Choroid plexus epithelial cell (primary cell): ENCODE measurements around the gene ALG2.

ENCODE experiments used
- DNase-seq: peaks from one replicate; pipeline ENCODE4 v3.0.0-alpha.2; 2010; ENCODE audit warnings: low read depth
- H3K4me3 ChIP-seq: 2 replicates; pipeline ENCODE4 v1.5.1; 2011; ENCODE audit warnings: low read depth, mild to moderate bottlenecking, control low read depth, low read length, moderate library complexity
- TF ChIP-seq, protein P1 (sequence below): conservative IDR thresholded peaks from 2 replicates; pipeline ENCODE4 v1.5.1; 2011; ENCODE audit warnings: low read depth, mild to moderate bottlenecking, control low read depth, inconsistent platforms, low read length, moderate library complexity

Gene ALG2, protein sequence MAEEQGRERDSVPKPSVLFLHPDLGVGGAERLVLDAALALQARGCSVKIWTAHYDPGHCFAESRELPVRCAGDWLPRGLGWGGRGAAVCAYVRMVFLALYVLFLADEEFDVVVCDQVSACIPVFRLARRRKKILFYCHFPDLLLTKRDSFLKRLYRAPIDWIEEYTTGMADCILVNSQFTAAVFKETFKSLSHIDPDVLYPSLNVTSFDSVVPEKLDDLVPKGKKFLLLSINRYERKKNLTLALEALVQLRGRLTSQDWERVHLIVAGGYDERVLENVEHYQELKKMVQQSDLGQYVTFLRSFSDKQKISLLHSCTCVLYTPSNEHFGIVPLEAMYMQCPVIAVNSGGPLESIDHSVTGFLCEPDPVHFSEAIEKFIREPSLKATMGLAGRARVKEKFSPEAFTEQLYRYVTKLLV

DNA sequence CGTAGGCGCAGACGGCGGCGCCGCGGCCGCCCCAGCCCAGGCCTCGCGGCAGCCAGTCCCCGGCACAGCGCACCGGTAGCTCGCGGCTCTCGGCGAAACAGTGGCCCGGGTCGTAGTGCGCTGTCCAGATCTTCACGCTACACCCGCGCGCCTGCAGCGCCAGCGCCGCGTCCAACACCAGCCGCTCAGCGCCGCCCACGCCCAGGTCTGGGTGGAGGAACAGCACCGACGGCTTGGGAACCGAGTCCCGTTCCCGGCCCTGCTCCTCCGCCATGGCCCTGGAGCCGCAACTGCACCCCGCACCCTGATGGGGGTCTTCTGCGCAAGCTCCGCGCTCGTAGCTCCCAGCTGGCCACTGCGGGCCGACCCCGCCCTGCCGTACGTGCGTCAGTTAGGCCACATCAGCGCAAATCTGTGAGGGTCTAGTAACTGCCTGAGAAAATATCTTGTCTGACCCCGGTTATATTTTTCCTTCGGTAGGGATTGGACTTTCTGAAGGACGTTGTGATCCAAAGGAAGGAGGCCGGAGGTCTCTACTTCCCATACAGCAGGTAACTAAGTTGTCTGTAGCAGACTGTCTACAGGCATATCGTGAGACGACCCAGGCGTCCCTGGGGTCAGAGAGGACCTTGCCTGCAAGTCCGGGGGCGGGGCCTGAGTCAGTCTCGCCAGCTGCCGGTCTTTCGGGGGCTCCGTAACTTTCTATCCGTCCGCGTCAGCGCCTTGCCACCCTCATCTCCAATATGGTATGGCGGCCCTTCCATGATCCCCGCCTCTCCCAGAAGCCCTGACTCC, at the start of gene ALG2, which contains the start of gene SEC61B:
TSS of gene ALG2 (minus strand) at position 322 of the 795 bp plus-strand sequence. CDS start at position 274, 48 bp downstream.
TSS of gene SEC61B (plus strand) at position 662 of the 795 bp plus-strand sequence. CDS start at position 744, 82 bp downstream.
- peak; percentile 97 for DNase-seq
- TF ChIP-seq, protein P1, sequence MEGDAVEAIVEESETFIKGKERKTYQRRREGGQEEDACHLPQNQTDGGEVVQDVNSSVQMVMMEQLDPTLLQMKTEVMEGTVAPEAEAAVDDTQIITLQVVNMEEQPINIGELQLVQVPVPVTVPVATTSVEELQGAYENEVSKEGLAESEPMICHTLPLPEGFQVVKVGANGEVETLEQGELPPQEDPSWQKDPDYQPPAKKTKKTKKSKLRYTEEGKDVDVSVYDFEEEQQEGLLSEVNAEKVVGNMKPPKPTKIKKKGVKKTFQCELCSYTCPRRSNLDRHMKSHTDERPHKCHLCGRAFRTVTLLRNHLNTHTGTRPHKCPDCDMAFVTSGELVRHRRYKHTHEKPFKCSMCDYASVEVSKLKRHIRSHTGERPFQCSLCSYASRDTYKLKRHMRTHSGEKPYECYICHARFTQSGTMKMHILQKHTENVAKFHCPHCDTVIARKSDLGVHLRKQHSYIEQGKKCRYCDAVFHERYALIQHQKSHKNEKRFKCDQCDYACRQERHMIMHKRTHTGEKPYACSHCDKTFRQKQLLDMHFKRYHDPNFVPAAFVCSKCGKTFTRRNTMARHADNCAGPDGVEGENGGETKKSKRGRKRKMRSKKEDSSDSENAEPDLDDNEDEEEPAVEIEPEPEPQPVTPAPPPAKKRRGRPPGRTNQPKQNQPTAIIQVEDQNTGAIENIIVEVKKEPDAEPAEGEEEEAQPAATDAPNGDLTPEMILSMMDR = no peak
- H3K4me3 ChIP-seq = peak within 1 kb of the TSS; percentile 100

DNA sequence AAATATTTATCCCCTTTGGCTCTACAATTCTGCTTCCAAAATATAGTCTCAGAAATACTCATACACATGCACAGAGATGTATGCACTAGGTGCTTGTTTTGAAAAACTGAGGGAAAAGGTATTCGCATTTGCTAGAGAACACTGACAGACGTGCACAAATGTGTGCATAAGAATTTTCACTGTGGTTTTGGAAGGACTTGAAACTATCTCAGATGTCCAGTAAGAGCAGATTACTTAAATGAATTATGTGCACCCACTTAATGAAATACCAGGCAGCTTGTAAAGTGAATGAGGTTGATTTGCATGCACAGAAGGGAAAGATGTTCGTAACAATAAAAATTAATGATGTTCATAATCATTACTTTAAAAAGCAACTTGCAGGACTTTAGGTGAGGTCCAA, 48.7 kb upstream of the ALG2 start:
- H3K4me3 ChIP-seq = no peak overlapping the region
- TF ChIP-seq, protein P1 = no peak
- DNase-seq = no peak

DNA sequence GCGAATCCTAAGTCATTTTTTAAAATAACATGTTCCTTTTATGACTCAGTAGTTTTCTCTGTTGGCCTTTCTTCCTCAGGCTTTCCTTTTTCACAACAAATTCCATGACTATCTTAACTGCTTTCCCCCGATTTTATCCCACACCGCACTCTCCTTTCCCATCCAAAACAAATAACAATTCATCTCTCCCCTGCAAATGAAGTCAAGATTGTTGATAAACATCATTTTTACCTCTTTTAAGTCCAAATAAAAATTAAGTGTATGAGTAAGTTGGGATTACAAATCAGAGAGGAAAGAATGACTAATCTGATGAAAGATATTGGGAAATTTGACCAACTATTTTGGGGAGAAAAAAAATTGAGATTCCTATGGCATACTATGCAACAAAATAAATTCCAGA, 47.7 kb upstream of the ALG2 start:
- DNase-seq = peak; percentile 60
- no peak overlapping the region for H3K4me3 ChIP-seq
- TF ChIP-seq, protein P1 = no peak

DNA sequence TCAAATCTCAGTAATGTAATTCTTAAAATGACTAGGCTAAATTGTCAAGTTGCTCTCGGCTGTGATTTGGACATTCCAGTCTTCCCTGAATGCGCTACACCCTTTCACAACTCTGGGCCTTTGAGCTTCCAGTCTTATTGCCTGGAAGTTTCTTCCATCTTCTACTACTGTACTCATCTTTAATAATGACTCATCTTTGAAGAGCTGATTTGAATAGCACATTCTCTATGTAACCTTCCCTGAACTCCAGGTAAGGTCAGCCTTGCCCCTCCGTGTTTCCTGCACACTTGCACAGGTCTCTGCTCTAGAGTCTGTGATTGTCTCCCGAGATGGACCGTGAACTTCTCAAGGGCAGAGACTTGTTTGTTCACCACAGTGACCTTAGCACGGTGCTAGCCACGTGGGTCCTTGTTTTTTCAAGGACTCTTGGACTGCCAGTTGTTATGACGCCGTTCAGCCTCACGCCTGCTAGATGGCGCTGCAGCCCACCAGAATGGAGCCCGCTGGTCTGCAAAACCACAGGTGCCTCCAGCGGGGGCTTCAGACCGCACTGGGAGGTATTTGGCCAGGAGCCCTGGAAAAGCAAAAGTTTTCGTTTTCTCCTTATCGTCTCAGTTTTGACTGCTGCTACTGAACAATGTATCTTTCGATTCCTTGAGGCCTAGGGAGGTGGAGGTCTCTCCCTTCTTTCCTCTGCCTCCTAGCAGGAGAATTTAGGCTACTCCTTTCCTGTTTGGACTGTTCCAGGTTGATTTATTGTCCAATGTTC, 44.7 kb upstream of the ALG2 start:
- peak; percentile 92 for DNase-seq
- TF ChIP-seq, protein P1 = peak; percentile 94
- no peak overlapping the region for H3K4me3 ChIP-seq

DNA sequence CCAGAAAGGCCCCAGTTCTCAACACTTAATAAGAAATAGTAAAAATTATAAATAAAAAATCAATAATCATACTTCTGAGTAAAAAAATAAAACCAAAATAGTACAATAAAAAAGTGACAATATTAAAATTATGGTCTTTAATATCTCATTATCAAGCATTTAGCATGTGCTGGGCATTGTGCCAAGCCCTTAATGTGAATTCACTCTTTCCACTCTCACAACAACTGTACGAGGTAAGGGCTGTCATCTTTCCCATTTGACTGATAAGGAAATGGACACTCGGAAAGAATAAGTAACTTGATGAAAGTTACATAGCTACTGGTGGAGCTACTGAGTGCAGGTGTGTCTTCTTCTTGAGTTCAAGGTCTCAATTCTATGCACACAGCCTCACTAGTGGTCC, 43.9 kb upstream of the ALG2 start:
- DNase-seq = no peak
- TF ChIP-seq, protein P1 = no peak
- H3K4me3 ChIP-seq = no peak overlapping the region

DNA sequence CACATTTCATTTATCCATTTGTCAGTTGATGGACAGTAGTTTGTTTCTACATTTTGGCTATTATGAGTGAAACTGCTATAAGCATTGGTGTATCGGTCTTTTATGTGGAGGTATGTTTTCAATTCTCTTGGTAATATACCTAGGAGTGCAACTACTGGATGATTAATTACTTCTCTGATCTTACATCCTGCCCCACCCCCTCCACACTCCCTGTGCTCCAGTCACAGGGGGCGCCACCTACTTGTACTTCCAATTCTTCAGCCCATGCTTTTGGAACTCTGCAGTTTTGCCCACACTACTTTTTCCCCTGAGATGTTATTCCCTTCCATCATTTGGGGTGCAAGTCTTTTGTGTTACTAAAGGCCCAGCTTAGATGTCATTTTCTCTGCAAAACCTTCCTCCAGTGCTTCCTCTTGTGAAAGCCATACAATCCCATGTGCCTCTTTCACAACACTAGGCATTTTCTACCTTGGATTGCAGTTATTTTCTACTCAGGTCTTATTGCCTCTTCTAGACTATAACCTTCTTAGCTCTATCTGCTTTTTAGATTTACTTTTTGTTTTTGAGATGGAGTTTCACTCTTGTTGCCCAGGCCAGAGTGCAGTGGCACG, 42.4 kb upstream of the ALG2 start:
- DNase-seq = peak; percentile 35
- TF ChIP-seq, protein P1 = peak; percentile 56
- H3K4me3 ChIP-seq = no peak overlapping the region
